T-helper 2 cell treated with Interferon-gamma antibody and Interleukin-4, amounts not matched to agents 100 ng/mL and 5 ng/mL, for 36 hours (primary cell): ENCODE data around the gene MGAT4B. TPM values are rescaled to one million over a fixed set of nuclear protein-coding genes. Genes with fewer than 3 reads are reported as not detected.

Source experiments
- intact Hi-C: fragments of 100-400 bp; cut with micrococcal nuclease; formaldehyde crosslinking; loops from one replicate; pipeline ENCODE4 v1.15.1; 2023
- total RNA-seq: library from RNA; stranded (reverse); gene quantifications from 2 replicates; pipeline ENCODE4 v1.2.3, GENCODE V29; 2022

MGAT4B gene
- total RNA-seq, 1 donor from 2014 or later = 86.8 TPM

GRCh38 chr5:179776411-179776938 lies 30.2 kb downstream of the MGAT4B start:
- intact Hi-C loops = no loop called here

DNA sequence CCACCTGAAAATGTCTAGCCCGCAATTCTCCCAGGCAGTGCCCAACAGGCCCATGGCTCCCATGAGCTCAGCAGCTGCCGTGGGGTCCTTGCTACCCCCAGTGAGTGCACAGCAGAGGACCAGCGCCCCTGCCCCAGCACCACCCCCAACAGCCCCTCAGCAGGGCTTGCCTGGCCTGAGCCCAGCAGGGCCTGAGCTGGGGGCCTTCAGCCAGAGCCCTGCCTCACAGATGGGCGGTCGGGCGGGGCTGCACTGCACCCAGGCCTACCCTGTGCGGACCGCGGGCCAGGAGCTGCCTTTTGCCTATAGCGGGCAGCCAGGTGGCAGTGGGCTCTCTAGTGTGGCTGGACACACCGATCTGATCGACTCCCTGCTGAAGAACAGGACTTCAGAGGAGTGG lies 32.2 kb downstream of the MGAT4B start:
- intact Hi-C loops = no loop called here

- intact Hi-C loops = no loop called here
Measured at GRCh38 chr5:179773686-179774040, 33.0 kb downstream of the MGAT4B start.

GRCh38 chr5:179772351-179772750 lies 34.3 kb downstream of the MGAT4B start:
- intact Hi-C loops = no loop called here

- intact Hi-C loops = no loop called here
Measured at GRCh38 chr5:179771311-179771895, 35.3 kb downstream of the MGAT4B start.

DNA sequence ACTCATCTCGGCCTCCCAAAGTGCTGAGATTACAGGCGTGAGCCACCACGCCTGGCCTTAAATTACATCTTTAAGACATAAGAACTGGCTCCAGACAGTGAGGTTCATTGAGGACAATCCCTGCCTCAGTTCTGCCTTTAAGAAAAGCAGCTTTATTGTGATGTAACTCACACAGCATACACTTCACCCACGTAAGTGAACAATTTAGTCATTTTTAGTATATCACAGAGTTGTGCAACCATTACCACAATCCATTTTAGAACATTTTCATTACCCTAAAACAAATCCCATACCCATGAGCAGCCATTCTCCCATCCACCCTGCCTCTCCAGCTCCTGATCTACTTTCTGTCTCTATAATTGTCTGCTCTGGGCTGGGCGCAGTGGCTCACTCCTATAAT lies 36.9 kb downstream of the MGAT4B start:
- intact Hi-C loops = no loop called here

- intact Hi-C loops = no loop called here
Measured at GRCh38 chr5:179769271-179769670, 37.4 kb downstream of the MGAT4B start.

DNA sequence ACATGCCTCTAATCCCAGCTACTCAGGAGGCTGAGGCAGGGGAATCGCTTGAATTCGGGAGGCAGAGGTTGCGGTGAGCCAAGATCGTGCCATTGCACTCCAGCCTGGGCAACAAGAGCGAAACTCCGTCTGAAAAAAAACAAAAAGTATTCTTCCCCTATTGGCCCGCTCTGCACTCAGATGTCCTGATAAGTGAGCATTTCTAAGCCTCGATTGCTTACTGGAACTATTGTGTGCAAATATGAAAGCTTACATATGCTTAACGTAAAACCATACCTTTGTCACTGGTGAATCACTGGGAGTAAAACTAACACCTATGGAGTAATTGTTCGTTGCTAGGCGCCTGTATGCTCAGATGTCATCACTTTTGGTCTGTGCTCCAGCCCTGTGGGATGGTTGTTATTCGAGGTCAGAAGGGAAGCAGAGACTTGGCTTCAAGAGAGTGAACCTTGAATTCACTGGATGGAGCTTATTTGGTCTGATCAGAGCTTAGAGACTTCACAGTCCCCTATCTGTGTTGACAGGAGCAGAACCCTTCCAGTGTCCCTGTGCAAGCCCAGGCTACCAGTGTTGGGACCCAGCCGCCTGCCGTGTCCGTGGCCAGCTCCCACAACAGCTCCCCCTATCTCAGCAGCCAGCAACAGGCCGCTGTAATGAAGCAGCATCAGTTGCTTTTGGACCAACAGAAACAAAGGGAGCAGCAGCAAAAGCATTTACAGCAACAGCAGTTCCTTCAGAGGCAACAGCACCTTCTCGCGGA lies 38.2 kb downstream of the MGAT4B start:
- intact Hi-C loops = no loop called here

DNA sequence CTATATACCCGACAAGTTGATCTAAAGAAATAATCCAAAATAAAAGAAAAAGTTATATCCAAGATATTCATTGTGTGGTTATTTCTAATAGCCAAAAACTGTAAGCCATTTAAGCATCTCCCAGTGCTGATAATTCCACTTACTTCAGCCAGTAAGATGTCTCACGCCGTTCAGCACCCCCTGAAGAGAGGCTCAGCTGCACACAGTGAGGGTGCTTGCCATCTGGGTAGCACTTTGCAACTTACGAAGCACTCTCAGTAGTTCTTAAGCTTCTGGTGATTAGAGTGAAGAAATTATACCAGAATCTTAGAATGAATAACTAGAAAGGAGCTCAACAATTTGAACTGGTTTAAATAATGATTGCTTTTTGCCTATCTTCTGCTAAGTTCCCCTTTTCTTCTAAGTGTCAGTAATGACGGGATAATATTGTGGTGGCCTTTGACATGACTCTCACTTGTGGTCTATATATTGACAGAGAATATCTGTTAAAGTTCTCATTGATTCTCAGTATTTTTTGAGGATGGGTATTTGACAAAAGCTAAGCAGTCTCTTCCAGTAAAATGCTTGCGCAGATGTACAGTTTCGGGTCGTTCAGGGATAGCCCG lies 39.1 kb downstream of the MGAT4B start:
- intact Hi-C loops = no loop called here

- intact Hi-C loops = no loop called here
Measured at GRCh38 chr5:179766726-179767455, 39.8 kb downstream of the MGAT4B start.

DNA sequence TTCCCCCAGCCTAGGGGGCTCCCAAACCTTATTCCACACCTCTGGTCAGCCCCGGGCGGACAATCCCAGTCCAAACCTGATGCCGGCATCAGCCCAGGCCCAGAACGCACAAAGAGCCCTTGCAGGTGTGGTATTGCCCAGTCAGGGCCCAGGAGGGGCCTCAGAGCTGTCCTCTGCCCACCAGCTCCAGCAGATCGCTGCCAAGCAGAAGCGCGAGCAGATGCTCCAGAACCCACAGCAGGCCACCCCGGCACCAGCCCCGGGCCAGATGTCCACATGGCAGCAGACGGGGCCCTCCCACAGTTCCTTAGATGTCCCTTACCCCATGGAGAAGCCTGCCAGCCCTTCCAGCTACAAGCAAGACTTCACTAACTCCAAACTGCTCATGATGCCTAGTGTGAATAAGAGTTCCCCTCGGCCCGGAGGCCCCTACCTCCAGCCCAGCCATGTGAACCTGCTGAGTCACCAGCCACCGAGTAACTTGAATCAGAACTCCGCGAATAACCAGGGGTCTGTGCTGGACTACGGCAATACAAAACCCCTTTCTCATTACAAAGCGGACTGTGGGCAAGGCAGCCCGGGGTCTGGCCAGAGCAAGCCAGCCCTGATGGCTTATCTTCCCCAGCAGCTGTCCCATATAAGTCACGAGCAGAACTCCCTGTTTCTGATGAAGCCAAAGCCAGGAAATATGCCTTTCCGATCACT lies 40.5 kb downstream of the MGAT4B start:
- intact Hi-C loops = no loop called here

DNA sequence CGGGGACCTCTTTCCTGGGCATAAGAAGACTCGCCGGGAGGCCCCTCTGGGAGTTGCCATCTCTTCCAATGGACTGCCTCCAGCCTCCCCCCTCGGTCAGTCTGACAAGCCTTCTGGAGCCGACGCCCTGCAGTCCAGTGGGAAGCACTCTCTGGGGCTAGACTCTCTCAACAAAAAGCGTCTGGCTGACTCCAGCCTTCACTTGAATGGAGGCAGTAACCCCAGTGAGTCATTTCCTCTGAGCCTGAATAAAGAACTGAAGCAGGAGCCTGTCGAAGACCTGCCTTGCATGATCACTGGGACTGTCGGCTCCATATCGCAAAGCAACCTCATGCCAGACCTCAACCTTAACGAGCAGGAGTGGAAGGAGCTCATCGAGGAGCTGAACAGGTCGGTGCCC lies 41.3 kb downstream of the MGAT4B start:
- intact Hi-C loops = no loop called here

DNA sequence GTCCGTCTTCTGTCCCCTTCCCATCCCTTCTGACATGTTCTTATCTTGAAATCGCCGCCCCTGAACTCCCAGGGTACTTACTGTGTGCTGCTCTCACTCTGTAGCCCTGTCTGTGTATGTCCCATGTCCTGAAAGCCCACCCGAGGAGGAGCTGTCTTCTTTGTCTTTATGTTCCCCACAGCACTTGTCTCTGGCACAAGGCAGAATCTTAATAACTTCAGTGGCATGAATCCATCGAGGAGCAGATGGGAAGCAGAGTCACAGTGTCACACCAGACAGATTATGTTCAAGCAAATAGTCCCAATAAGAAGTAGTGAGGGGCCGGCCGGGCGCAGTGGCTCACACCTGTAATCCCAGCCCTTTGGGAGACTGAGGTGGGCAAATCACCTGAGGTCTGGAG lies 42.6 kb downstream of the MGAT4B start:
- intact Hi-C loops = loop anchor here (5.0 kb wide), 1 partner anchor 143 kb away; the partner anchor contains the start of gene TBC1D9B

DNA sequence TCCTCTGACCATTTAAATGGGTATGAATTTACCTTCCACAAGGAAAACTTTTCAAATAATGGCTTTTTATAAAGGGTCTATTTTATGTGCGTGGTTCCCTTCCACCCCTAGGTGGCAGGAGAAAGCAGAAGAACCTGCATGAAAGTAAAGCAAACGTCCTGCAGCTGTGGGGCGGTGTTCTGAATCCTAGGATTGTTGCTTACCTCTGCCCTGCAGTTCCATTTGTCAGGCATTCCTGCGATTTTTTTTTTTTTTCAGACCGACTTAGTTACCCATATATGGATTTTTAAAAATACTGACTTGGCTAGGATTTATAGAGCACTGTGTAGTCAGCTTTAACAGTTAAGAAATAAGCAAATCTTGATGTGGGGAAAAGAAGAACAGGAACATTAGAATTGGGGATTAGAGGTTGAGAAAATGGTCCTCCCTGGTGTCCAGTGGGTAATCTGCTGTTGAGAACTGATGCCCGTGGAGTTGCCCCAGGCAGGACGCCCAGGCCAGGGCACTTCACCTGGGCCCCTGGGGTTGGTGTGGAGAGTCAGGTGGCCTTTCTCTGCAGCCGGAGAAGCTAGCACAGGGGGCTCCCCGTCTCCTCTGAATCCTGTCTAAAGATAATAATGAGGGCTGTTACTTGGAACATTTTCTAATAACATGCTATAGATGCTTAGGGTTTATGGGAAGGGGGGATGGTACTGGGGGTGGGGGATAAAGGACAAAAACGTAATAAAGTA lies 43.3 kb downstream of the MGAT4B start:
- intact Hi-C loops = loop anchor here (1.0 to 5.0 kb wide), 3 partner anchors 33 to 144 kb away; partner anchors contain the start of genes MRNIP and TBC1D9B

DNA sequence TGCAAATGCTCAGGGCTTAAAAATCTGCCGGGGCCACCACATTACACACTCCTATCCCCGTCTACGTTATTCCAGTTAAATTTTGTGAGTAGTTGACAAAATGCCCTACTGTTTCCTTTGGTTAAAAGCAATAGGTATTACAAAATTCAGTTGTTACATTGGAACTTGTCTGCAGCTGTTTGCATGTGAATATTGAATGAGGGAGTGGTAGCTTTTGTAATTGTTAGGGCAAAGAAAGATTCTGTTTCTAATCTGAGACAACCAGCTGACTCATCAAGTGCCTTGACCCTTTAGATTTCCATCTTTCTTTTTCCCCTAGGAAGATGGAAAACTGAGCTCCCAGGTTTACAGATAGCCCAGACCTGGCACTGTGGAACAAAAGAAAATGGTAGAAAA lies 43.9 kb downstream of the MGAT4B start:
- intact Hi-C loops = loop anchor here (1.0 to 5.0 kb wide), 4 partner anchors 30 to 145 kb away; partner anchors contain the start of genes MAML1, MRNIP and TBC1D9B

DNA sequence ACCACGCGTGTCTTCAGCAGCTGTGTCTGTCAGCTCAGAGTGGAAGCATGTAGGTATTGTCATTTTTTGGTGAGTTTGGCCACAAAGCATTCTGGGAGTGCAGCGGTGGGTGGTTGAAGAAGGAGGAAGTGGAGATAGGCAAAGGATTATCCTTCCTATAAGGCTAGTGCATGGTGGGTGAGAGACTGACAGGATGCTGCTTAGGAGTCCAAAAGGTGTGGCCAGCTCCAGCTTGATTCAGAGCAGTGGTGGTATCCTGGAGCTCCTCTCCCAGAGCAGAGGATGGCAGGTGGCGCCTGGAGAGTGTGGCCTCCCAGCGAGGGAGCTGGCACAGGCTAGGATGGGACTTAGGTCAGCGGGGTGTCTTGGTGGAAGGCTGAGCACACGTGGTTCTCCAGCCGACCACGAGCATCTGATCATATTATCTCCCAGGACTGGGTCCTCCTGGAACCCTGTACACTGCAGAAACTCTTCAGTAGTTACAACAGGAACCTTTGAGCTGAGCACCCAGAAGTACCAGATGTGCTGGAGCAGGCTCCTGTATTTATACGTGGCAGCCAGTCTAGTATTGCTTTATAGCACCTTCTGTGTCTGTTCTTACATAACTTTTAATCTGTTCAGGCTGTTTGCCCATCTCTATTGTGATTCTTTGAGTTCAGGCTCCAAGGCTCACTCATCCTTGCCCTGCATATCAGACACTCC lies 44.4 kb downstream of the MGAT4B start:
- intact Hi-C loops = loop anchor here (1.0 to 5.0 kb wide), 2 partner anchors 30 to 145 kb away; partner anchors contain the start of genes MAML1 and TBC1D9B

- intact Hi-C loops = loop anchor here (5.0 kb wide), 1 partner anchor 147 kb away; the partner anchor contains the start of gene TBC1D9B
Measured at GRCh38 chr5:179759581-179760551, 46.8 kb downstream of the MGAT4B start.

- intact Hi-C loops = no loop called here
Measured at GRCh38 chr5:179758955-179759354, 47.7 kb downstream of the MGAT4B start.
